Smooth muscle cell (in vitro differentiated cells): Measurements from ENCODE around the gene C3orf80. TPM values are rescaled to one million over a fixed set of nuclear protein-coding genes. Genes with fewer than 3 reads are reported as not detected.

Experiments used
- DNase-seq: peaks from one replicate; lab custom pipeline; 2025; ENCODE audit not compliant: unreplicated experiment; lab: John Stamatoyannopoulos, UW
- H2AFZ ChIP-seq: fragments of 200-600 bp; sonication (generic); 2 replicates; pipeline ENCODE4 v1.6.0; 2016; ENCODE audit warnings: antibody characterized with exemption, low read depth, mild to moderate bottlenecking
- H3F3A ChIP-seq: fragments of 200-600 bp; sonication (generic); 2 replicates; pipeline ENCODE4 v1.6.0; 2017; ENCODE audit warnings: antibody characterized with exemption, low read depth
- H3K27ac ChIP-seq: fragments of 200-600 bp; sonication (generic); 2 replicates; pipeline ENCODE4 v1.5.1; 2016; ENCODE audit warnings: low read depth, mild to moderate bottlenecking
- H3K27me3 ChIP-seq: fragments of 200-600 bp; sonication (generic); 2 replicates; pipeline ENCODE4 v1.6.1; 2016; ENCODE audit warnings: low read depth, mild to moderate bottlenecking
- H3K36me3 ChIP-seq: fragments of 200-600 bp; sonication (generic); 2 replicates; pipeline ENCODE4 v1.5.1; 2016; ENCODE audit warnings: low read depth
- H3K4me1 ChIP-seq: fragments of 200-600 bp; sonication (generic); 2 replicates; pipeline ENCODE4 v1.5.1; 2016; ENCODE audit warnings: low read depth
- H3K4me2 ChIP-seq: fragments of 200-600 bp; sonication (generic); 2 replicates; pipeline ENCODE4 v1.6.0; 2016; ENCODE audit warnings: mild to moderate bottlenecking
- H3K4me3 ChIP-seq: fragments of 200-600 bp; sonication (generic); 2 replicates; pipeline ENCODE4 v1.5.1; 2016; ENCODE audit warnings: mild to moderate bottlenecking
- H3K79me2 ChIP-seq: fragments of 200-600 bp; sonication (generic); 2 replicates; pipeline ENCODE4 v1.6.0; 2016; ENCODE audit warnings: low read depth, mild to moderate bottlenecking
- H3K9ac ChIP-seq: fragments of 200-600 bp; sonication (generic); 2 replicates; pipeline ENCODE4 v1.6.0; 2016; ENCODE audit warnings: low read depth
- H3K9me3 ChIP-seq: fragments of 200-600 bp; sonication (generic); replicated peaks from 2 replicates; pipeline ENCODE4 v1.5.1; 2016; ENCODE audit warnings: low read depth
- H4K20me1 ChIP-seq: fragments of 200-600 bp; sonication (generic); 2 replicates; pipeline ENCODE4 v1.6.0; 2016; ENCODE audit warnings: low read depth
- whole genome bisulfite sequencing: methylation state at CpG from one replicate; pipeline ENCODE4 v1.1.7; 2016; ENCODE audit warnings: low lambda C conversion rate; 5-methylcytosine and 5-hydroxymethylcytosine counted together
- polyA plus RNA-seq: library from polyadenylated mRNA; unstranded; fragments of >200 nt; fragmentation: Nextera tagmentation; extraction: Ambion mirVana; gene quantifications from 2 replicates; pipeline ENCODE4 v1.2.1, GENCODE V29; 2016
- total RNA-seq: library from RNA; depleted of rRNA; stranded (reverse); fragments of >200 nt; gene quantifications from 2 replicates; pipeline ENCODE4 v1.2.3, GENCODE V29; 2014
- TF ChIP-seq, protein P1 (sequence below): fragments of 200-600 bp; sonication (generic); IDR thresholded peaks from 2 replicates; pipeline ENCODE4 v1.5.1; 2017; ENCODE audit warnings: borderline replicate concordance, mild to moderate bottlenecking, antibody characterized with exemption; ENCODE audit not compliant: insufficient read depth, poor library complexity, severe bottlenecking

Gene C3orf80
- total and polyA plus RNA-seq, 2 experiments from 2014 or later: 10.2 to 17.5 TPM

DNA sequence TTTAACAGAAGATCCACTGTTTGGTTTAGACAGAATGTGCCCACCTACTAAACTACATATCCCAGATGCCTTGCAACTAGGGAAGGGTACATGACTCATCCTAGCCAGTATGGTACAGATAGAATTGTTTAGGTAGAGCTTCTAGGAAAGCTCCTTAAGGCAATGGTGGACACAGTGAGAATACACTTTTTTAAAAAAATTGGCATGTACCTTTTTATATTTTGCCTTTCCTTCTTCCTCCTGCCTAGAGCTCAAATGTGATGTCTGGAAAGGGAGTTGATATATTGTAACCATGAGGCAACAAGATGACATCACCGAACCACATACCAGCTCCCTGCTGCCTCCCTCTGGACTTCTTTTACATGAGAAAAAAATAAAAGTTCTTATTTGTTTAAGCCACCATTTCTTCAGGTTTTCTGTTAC, 14.4 kb upstream of the C3orf80 start:
- 78% methylated on average over 1 of the region's 1 CpG for WGBS
- H3K9me3 ChIP-seq: no peaks in the 10 kb centered on the region
- H3K4me3 ChIP-seq: no peak overlapping the region
- H3K9ac ChIP-seq: no peak overlapping the region
- H3K4me2 ChIP-seq: no peak overlapping the region
- TF ChIP-seq, protein P1, sequence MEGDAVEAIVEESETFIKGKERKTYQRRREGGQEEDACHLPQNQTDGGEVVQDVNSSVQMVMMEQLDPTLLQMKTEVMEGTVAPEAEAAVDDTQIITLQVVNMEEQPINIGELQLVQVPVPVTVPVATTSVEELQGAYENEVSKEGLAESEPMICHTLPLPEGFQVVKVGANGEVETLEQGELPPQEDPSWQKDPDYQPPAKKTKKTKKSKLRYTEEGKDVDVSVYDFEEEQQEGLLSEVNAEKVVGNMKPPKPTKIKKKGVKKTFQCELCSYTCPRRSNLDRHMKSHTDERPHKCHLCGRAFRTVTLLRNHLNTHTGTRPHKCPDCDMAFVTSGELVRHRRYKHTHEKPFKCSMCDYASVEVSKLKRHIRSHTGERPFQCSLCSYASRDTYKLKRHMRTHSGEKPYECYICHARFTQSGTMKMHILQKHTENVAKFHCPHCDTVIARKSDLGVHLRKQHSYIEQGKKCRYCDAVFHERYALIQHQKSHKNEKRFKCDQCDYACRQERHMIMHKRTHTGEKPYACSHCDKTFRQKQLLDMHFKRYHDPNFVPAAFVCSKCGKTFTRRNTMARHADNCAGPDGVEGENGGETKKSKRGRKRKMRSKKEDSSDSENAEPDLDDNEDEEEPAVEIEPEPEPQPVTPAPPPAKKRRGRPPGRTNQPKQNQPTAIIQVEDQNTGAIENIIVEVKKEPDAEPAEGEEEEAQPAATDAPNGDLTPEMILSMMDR: peak; percentile 33
- H3F3A ChIP-seq: no peaks in the 10 kb centered on the region
- no peaks in the 10 kb centered on the region for H3K27me3 ChIP-seq
- no peaks in the 10 kb centered on the region for H3K36me3 ChIP-seq
- no peak overlapping the region for H3K27ac ChIP-seq
- DNase-seq: no peak
- no peak overlapping the region for H2AFZ ChIP-seq
- no peaks in the 10 kb centered on the region for H3K79me2 ChIP-seq
- H4K20me1 ChIP-seq: no peaks in the 10 kb centered on the region
- H3K4me1 ChIP-seq: no peaks in the 10 kb centered on the region

DNA sequence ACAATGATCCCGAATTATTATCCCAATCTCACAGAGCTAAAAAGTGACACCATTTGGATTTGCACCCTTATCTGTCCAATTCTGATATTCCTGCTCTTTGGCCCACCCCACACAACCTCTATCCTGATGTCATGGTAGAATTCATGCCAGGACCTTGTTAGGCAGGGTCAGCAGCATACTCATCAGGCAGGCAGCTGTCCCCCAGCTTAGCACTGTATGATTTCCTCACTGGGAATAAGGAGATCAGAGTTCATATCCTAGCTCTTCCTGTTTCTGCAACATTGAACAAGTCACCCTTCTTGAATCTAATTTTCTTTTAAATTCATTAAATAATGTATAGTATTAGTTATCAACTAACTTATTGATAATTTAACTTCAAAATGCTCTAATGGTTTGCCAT, 12.0 kb upstream of the C3orf80 start:
- no peaks in the 10 kb centered on the region for H3K36me3 ChIP-seq
- H3K4me3 ChIP-seq: no peak overlapping the region
- H4K20me1 ChIP-seq: no peaks in the 10 kb centered on the region
- H3K27me3 ChIP-seq: no peaks in the 10 kb centered on the region
- no peak overlapping the region for H3K9ac ChIP-seq
- no peaks in the 10 kb centered on the region for H3F3A ChIP-seq
- 89% methylated on average over 1 of the region's 1 CpG for WGBS
- H3K79me2 ChIP-seq: no peaks in the 10 kb centered on the region
- no peak overlapping the region for H2AFZ ChIP-seq
- H3K27ac ChIP-seq: no peak overlapping the region
- DNase-seq: no peak
- TF ChIP-seq, protein P1: no peak
- H3K9me3 ChIP-seq: no peaks in the 10 kb centered on the region
- H3K4me1 ChIP-seq: peaks cover 6% of the 10 kb centered on the region
- no peak overlapping the region for H3K4me2 ChIP-seq

DNA sequence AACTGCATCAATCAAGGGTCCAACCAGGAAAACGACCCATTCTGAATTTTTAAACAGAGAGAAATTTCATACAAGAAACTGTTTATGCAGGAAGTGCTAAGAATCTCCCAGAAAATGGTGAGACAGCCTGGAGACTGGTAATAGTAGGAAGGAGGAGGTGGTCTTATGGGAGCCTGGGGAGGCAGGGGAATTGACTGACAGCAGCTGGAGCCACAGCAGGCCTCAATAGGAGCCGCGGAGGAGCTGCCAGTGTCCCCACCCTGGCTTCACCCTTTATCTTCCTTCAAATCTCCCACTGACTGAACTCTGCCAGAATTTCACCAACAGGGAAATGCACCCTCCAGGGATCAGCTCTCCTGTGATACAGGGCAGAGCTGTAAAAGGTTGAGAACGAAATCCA, 7.5 kb upstream of the C3orf80 start:
- H3K79me2 ChIP-seq: no peaks in the 10 kb centered on the region
- peaks cover 6% of the 10 kb centered on the region for H3K4me1 ChIP-seq
- H3K9me3 ChIP-seq: no peaks in the 10 kb centered on the region
- no peak for DNase-seq
- H3K36me3 ChIP-seq: no peaks in the 10 kb centered on the region
- H2AFZ ChIP-seq: no peak overlapping the region
- H3K4me2 ChIP-seq: no peak overlapping the region
- no peak overlapping the region for H3K9ac ChIP-seq
- TF ChIP-seq, protein P1: no peak
- 56% methylated on average over 4 of the region's 4 CpGs for WGBS
- no peaks in the 10 kb centered on the region for H3F3A ChIP-seq
- no peaks in the 10 kb centered on the region for H4K20me1 ChIP-seq
- no peak overlapping the region for H3K27ac ChIP-seq
- H3K27me3 ChIP-seq: no peaks in the 10 kb centered on the region
- H3K4me3 ChIP-seq: no peak overlapping the region

DNA sequence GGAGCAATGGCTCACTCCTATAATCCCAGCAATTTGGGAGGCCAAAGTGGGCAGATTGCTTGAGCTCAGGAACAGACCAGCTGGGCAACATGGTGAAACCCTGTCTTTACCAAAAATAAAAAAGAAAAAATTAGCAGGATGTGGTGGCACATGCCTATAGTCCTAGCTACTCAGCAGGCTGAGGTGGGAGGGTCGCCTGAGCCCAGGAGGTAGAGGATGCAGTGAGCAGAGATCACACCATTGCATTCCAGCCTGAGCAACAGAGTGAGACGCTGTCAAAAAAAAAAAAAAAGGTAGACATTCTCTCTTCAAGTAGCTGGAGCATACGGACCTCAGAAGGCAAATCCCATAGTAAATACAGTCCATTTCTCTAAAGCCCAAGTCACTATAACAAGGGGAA, 7.1 kb upstream of the C3orf80 start:
- H3K27ac ChIP-seq: no peak overlapping the region
- H3K4me3 ChIP-seq: no peak overlapping the region
- no peaks in the 10 kb centered on the region for H3K79me2 ChIP-seq
- no peaks in the 10 kb centered on the region for H3F3A ChIP-seq
- DNase-seq: no peak
- TF ChIP-seq, protein P1: no peak
- H3K27me3 ChIP-seq: no peaks in the 10 kb centered on the region
- H3K9ac ChIP-seq: no peak overlapping the region
- H4K20me1 ChIP-seq: no peaks in the 10 kb centered on the region
- H3K4me2 ChIP-seq: no peak overlapping the region
- 76% methylated on average over 3 of the region's 3 CpGs for WGBS
- H3K4me1 ChIP-seq: peaks cover 6% of the 10 kb centered on the region
- H3K36me3 ChIP-seq: no peaks in the 10 kb centered on the region
- H3K9me3 ChIP-seq: no peaks in the 10 kb centered on the region
- no peak overlapping the region for H2AFZ ChIP-seq
